ENCODE data around the gene ZBTB7C. TPM values are rescaled to one million over a fixed set of nuclear protein-coding genes. Genes with fewer than 3 reads are reported as not detected.

ZBTB7C gene
- total and polyA plus RNA-seq, 4 donors = 0.19 to 1.1 (median 0.45) TPM

- H3K27ac ChIP-seq (ENCODE audit: low read depth in 1 of 2, low read length in 2 of 2) = no peak overlapping the region
- WGBS = 82% methylated on average over 4 of the region's 4 CpGs
- no peak overlapping the region for H3K9ac ChIP-seq (ENCODE audit: low read depth in 1 of 2, low read length in 2 of 2)
- no peaks in the 10 kb centered on the region for H3K9me3 ChIP-seq (ENCODE audit: control insufficient read depth in 4 of 4, low read length in 3 of 4)
- H3K4me1 ChIP-seq (ENCODE audit: control insufficient read depth in 4 of 4, insufficient read depth in 4 of 4, low read length in 3 of 4) = peaks cover 13 to 30% (median 21%) of the 10 kb centered on the region in 4 donors
- no peaks in the 10 kb centered on the region for H3K27me3 ChIP-seq (ENCODE audit: control insufficient read depth in 4 of 4, insufficient read depth in 4 of 4, low read length in 3 of 4)
- DNase-seq (ENCODE audit: low spot score) = no peak
- no peaks in the 10 kb centered on the region for H3K36me3 ChIP-seq (ENCODE audit: control insufficient read depth in 4 of 4, insufficient read depth in 3 of 4, low read depth in 1 of 4, low read length in 3 of 4)
- TF ChIP-seq JUND (IDR thresholded peaks at IDR 0.05) (no peak), SP1 (IDR thresholded peaks at IDR 0.05) (no peak), YY1 (IDR thresholded peaks at IDR 0.05) (no peak), ZBTB33 (IDR thresholded peaks at IDR 0.05) (no peak), FOXA2 (IDR thresholded peaks at IDR 0.05) (no peak), RAD21 (IDR thresholded peaks at IDR 0.05) (no peak), NR2F2 (IDR thresholded peaks at IDR 0.05) (no peak), CTCF (IDR thresholded peaks at IDR 0.05; ENCODE audit: low read depth, low read length, missing input control) (no peak), FOXA1 (IDR thresholded peaks at IDR 0.05) (no peak), TAF1 (conservative IDR thresholded peaks at IDR 0.05) (no peak), RXRA (IDR thresholded peaks at IDR 0.05) (no peak), HNF4G (IDR thresholded peaks at IDR 0.05) (no peak), REST (IDR thresholded peaks at IDR 0.05) (no peak), ATF3 (IDR thresholded peaks at IDR 0.05) (no peak), GABPA (IDR thresholded peaks at IDR 0.05 in 1 of 2, conservative IDR thresholded peaks at IDR 0.05 in 1 of 2) (no peak), HNF4A (conservative IDR thresholded peaks at IDR 0.05) (no peak), EGR1 (IDR thresholded peaks at IDR 0.05; ENCODE audit: low read depth in 2 of 2) (no peak)
- TF ChIP-seq, protein P1, sequence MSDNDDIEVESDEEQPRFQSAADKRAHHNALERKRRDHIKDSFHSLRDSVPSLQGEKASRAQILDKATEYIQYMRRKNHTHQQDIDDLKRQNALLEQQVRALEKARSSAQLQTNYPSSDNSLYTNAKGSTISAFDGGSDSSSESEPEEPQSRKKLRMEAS (IDR thresholded peaks at IDR 0.05) = no peak
- H3K4me3 ChIP-seq (ENCODE audit: low read depth in 1 of 3, low read length in 3 of 3) = no peak overlapping the region
These were observed 251.2 kb downstream of the ZBTB7C start for GRCh38 chr18:48157956-48158355.

Measured in liver (tissue), 9 donors.